ENCODE results near the gene HEATR9.
"Not testable (repeated sequence)": the region's sequence is repeated elsewhere in the genome, so short reads cannot be mapped to it uniquely, and the experiment has no call there.

- TF ChIP-seq CTCF, POLR2A (IDR thresholded peaks at IDR 0.05): not testable (repeated sequence)
Measured at GRCh38 chr17:35897772-35898171, 29.1 kb upstream of the HEATR9 start.

All from testis (tissue), 2 donors.